ENCODE data around the gene ARFRP1. TPM values are rescaled to one million over a fixed set of nuclear protein-coding genes. Genes with fewer than 3 reads are reported as not detected.
A peak's percentile ranks its signal among the peaks of the same experiment; 100 is the strongest.

Gene ARFRP1
- total and polyA plus RNA-seq, 2 of the 13 experiments (the other 11 are each of a cell fraction or from before 2014, with no cell fraction given), result 32.0 to 51.1 TPM

DNA sequence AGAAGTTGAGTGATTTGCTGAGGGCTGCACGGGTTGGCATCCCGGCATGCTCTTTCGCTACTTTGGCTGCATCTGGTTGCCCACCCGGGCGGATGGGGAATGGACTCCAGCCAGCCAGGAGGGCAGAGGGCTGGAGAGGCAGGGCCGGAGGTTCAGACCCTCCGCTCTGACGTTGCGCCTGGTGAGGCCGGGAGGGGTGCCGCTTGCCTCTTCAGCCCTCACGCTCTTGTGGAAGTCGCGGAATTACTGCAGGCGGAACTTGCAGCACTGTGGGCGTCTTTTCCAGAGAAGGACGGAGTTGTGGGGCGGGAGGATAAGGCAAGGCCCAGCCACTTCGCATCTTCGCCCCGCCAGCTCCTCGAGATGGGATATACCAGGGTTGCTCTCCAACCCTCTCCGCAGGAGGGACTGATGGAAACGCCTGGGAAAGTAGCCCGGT is 49.0 kb downstream of the ARFRP1 start (continued):
- TF ChIP-seq, protein P1, sequence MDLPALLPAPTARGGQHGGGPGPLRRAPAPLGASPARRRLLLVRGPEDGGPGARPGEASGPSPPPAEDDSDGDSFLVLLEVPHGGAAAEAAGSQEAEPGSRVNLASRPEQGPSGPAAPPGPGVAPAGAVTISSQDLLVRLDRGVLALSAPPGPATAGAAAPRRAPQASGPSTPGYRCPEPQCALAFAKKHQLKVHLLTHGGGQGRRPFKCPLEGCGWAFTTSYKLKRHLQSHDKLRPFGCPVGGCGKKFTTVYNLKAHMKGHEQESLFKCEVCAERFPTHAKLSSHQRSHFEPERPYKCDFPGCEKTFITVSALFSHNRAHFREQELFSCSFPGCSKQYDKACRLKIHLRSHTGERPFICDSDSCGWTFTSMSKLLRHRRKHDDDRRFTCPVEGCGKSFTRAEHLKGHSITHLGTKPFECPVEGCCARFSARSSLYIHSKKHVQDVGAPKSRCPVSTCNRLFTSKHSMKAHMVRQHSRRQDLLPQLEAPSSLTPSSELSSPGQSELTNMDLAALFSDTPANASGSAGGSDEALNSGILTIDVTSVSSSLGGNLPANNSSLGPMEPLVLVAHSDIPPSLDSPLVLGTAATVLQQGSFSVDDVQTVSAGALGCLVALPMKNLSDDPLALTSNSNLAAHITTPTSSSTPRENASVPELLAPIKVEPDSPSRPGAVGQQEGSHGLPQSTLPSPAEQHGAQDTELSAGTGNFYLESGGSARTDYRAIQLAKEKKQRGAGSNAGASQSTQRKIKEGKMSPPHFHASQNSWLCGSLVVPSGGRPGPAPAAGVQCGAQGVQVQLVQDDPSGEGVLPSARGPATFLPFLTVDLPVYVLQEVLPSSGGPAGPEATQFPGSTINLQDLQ (CRISPR knock-in tag; IDR thresholded peaks at IDR 0.05), result peak; percentile 66
- TF ChIP-seq, protein P2, sequence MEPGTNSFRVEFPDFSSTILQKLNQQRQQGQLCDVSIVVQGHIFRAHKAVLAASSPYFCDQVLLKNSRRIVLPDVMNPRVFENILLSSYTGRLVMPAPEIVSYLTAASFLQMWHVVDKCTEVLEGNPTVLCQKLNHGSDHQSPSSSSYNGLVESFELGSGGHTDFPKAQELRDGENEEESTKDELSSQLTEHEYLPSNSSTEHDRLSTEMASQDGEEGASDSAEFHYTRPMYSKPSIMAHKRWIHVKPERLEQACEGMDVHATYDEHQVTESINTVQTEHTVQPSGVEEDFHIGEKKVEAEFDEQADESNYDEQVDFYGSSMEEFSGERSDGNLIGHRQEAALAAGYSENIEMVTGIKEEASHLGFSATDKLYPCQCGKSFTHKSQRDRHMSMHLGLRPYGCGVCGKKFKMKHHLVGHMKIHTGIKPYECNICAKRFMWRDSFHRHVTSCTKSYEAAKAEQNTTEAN (CRISPR knock-in tag; conservative IDR thresholded peaks at IDR 0.05), result 0 out of 2 replicates have a peak, but pooled peaks have one; percentile 12
- no peak for TF ChIP-seq LCORL (IDR thresholded peaks at IDR 0.05)
- 0 out of 2 replicates have a peak, but pooled peaks have one; percentile 1 for TF ChIP-seq LCORL (CRISPR knock-in tag; IDR thresholded peaks at IDR 0.05)
- 0 out of 2 replicates have a peak, but pooled peaks have one; percentile 12 for TF ChIP-seq ZNF530 (CRISPR knock-in tag; IDR thresholded peaks at IDR 0.05; ENCODE audit: low read depth)
- TF ChIP-seq, protein P3, sequence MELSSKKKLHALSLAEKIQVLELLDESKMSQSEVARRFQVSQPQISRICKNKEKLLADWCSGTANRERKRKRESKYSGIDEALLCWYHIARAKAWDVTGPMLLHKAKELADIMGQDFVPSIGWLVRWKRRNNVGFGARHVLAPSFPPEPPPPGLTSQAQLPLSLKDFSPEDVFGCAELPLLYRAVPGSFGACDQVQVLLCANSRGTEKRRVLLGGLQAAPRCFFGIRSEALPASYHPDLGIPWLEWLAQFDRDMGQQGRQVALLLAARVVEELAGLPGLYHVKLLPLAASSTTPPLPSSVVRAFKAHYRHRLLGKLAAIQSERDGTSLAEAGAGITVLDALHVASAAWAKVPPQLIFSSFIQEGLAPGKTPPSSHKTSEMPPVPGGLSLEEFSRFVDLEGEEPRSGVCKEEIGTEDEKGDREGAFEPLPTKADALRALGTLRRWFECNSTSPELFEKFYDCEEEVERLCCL (CRISPR knock-in tag; IDR thresholded peaks at IDR 0.05; ENCODE audit: borderline replicate concordance), result peak; percentile 75; the same call in 1 of the 2 replicates
- peak; percentile 36; the same call in 1 of the 2 replicates for TF ChIP-seq PHF21A (CRISPR knock-in tag; IDR thresholded peaks at IDR 0.05)
- TF ChIP-seq CCDC6 (CRISPR knock-in tag; IDR thresholded peaks at IDR 0.05), result 0 out of 2 replicates have a peak, but pooled peaks have one; percentile 72
- TF ChIP-seq ZNF235 (CRISPR knock-in tag; IDR thresholded peaks at IDR 0.05; ENCODE audit: borderline replicate concordance), result 0 out of 2 replicates have a peak, but pooled peaks have one; percentile 60
- TF ChIP-seq, protein P4, sequence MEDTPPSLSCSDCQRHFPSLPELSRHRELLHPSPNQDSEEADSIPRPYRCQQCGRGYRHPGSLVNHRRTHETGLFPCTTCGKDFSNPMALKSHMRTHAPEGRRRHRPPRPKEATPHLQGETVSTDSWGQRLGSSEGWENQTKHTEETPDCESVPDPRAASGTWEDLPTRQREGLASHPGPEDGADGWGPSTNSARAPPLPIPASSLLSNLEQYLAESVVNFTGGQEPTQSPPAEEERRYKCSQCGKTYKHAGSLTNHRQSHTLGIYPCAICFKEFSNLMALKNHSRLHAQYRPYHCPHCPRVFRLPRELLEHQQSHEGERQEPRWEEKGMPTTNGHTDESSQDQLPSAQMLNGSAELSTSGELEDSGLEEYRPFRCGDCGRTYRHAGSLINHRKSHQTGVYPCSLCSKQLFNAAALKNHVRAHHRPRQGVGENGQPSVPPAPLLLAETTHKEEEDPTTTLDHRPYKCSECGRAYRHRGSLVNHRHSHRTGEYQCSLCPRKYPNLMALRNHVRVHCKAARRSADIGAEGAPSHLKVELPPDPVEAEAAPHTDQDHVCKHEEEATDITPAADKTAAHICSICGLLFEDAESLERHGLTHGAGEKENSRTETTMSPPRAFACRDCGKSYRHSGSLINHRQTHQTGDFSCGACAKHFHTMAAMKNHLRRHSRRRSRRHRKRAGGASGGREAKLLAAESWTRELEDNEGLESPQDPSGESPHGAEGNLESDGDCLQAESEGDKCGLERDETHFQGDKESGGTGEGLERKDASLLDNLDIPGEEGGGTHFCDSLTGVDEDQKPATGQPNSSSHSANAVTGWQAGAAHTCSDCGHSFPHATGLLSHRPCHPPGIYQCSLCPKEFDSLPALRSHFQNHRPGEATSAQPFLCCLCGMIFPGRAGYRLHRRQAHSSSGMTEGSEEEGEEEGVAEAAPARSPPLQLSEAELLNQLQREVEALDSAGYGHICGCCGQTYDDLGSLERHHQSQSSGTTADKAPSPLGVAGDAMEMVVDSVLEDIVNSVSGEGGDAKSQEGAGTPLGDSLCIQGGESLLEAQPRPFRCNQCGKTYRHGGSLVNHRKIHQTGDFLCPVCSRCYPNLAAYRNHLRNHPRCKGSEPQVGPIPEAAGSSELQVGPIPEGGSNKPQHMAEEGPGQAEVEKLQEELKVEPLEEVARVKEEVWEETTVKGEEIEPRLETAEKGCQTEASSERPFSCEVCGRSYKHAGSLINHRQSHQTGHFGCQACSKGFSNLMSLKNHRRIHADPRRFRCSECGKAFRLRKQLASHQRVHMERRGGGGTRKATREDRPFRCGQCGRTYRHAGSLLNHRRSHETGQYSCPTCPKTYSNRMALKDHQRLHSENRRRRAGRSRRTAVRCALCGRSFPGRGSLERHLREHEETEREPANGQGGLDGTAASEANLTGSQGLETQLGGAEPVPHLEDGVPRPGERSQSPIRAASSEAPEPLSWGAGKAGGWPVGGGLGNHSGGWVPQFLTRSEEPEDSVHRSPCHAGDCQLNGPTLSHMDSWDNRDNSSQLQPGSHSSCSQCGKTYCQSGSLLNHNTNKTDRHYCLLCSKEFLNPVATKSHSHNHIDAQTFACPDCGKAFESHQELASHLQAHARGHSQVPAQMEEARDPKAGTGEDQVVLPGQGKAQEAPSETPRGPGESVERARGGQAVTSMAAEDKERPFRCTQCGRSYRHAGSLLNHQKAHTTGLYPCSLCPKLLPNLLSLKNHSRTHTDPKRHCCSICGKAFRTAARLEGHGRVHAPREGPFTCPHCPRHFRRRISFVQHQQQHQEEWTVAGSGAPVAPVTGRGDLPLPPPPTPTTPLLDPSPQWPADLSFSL (CRISPR knock-in tag; IDR thresholded peaks at IDR 0.05), result no peak
- TF ChIP-seq RARG (CRISPR knock-in tag; IDR thresholded peaks at IDR 0.05; ENCODE audit: low read depth), result 0 out of 2 replicates have a peak, but pooled peaks have one; percentile 21
- TF ChIP-seq, protein P5, sequence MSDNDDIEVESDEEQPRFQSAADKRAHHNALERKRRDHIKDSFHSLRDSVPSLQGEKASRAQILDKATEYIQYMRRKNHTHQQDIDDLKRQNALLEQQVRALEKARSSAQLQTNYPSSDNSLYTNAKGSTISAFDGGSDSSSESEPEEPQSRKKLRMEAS (IDR thresholded peaks at IDR 0.05), result no peak
- TF ChIP-seq ZKSCAN8 (CRISPR knock-in tag; IDR thresholded peaks at IDR 0.05; ENCODE audit: borderline replicate concordance), result no peak
- TF ChIP-seq NRL (CRISPR knock-in tag; IDR thresholded peaks at IDR 0.05; ENCODE audit: borderline replicate concordance), result peak; percentile 82
- no peak for TF ChIP-seq SRF (IDR thresholded peaks at IDR 0.05; ENCODE audit: low read depth, low read length)
- peak; percentile 35; the same call in 1 of the 2 replicates for TF ChIP-seq ZNF350 (CRISPR knock-in tag; IDR thresholded peaks at IDR 0.05; ENCODE audit: borderline replicate concordance, low read depth)
